SHP77 (cell line): Measurements from ENCODE around the gene SPRYD7.
"Not testable (repeated sequence)": the region's sequence is repeated elsewhere in the genome, so short reads cannot be mapped to it uniquely, and the experiment has no call there.

Source experiments
- DNase-seq, 2 experiments: peaks; one replicate each; lab custom pipeline; 2025; lab: John Stamatoyannopoulos, UW

Gene SPRYD7, protein sequence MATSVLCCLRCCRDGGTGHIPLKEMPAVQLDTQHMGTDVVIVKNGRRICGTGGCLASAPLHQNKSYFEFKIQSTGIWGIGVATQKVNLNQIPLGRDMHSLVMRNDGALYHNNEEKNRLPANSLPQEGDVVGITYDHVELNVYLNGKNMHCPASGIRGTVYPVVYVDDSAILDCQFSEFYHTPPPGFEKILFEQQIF

DNA sequence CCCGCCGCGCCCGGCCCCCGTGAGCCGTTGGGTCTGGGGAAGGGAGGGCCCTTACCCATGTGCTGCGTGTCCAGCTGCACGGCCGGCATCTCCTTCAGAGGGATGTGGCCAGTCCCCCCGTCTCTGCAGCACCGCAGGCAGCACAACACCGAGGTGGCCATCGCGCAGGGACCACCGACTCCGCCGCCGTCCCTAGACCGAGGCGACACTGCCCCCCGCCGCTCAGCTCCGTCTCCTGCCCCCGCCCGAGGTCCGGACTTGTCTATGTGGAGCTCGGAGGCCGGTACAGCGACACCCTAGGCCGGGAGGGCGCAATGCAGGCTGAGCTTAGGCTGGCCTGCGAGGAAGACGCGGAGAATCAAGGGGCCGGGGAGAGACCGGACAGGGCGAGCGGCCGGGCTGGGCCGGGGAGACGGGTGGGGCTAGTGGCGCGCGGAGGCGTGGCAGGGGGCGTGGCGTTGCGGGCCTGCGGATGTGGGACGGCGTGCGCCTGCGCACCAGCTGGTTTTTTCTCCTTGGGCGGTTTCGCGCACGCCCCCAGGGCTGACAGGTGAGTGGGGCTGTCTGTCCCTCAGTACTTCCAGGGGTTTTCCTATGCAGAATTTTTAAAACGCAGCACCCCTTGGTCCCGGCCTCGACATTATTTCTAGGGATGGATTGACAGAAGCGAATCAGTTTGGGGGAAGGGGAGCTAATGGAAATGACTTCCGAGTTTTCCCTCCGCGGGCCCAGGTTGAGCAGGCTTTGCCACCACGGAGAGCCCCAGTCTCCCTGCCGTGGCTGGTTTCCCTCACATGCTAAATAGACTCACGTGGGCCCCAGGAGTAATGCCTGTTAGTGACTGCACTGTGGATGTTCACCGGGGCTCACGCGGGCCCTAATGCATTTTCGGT lies at the start of gene SPRYD7:
Gene SPRYD7 (minus strand): TSS at position 266 of the 893 bp plus-strand sequence. CDS start 105 bp downstream, at position 161.
- peak; percentile 91 to 92 for DNase-seq

DNA sequence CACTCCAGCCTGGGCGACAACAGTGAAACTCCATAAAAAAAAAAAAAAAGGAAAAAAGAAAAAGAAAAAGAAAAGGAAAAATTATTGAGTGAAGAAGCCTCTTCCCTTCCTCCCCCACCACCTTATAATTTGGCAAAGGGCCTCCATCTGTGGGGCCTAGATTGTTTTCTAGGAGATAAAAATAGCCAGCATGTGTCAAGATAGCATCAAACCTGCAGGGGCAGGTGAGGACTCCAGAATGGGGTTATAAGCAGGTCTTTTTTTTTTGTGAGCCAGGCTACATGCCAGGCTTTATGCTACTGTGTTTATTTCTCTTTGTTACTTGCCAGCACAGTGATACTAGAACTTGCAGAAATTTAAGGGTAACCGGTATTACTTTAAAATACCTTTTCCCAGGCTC lies 49.0 kb upstream of the SPRYD7 start:
- no peak for DNase-seq

GRCh38 chr13:49980266-49980665 lies 44.1 kb upstream of the SPRYD7 start:
- no peak for DNase-seq

- no peak for DNase-seq
These were observed 41.9 kb upstream of the SPRYD7 start for GRCh38 chr13:49977992-49978391.

GRCh38 chr13:49976314-49977258 lies 40.4 kb upstream of the SPRYD7 start:
- peak; percentile 44 to 52 for DNase-seq

DNA sequence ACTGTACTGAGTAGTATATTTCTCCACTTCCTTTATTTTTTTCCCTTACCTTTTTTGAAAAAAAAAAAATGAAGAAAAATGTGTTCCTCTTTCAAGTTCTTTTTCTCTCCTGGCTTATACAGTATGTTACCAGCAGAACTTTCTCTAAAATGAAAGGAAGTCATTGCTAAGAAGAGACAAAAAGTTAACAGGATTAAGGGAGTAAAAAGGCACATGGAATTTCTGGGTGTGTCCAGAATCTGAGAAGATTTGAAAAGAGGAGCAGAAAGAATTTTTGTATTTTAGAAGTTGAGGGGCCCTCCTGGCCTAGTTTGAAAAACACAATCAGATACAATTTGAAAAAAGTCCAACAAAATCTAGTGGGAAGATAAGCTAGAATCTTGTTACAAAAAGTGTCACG lies 39.7 kb upstream of the SPRYD7 start:
- no peak for DNase-seq

GRCh38 chr13:49972709-49973108 lies 36.6 kb upstream of the SPRYD7 start:
- DNase-seq: no peak

- no peak for DNase-seq
These were observed 31.3 kb upstream of the SPRYD7 start for GRCh38 chr13:49967456-49967855.

- no peak for DNase-seq
These were observed 22.2 kb upstream of the SPRYD7 start for GRCh38 chr13:49958321-49958720.

DNA sequence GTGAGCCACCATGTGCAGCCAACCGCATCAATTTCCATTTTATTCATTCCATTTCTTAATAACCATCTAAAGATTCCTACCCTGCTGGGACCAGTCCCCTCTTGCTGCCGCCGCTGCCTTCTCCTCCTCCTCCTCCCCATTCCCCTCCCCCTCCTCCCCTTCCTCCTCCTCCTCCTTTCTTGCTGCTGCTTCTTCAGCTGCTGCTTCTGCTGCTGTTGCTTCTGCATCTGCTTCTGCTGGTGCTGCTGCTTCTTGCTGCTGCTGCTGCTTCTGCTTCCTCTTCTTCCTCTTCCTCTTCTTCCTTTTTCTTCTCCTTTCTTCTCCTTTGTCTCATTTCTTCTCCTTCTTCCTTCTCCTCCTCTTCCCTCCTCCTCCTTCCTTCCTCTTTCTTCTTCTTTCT lies 20.0 kb upstream of the SPRYD7 start:
- no peak for DNase-seq

- no peak for DNase-seq
These were observed 18.7 kb upstream of the SPRYD7 start for GRCh38 chr13:49954674-49955455.

DNA sequence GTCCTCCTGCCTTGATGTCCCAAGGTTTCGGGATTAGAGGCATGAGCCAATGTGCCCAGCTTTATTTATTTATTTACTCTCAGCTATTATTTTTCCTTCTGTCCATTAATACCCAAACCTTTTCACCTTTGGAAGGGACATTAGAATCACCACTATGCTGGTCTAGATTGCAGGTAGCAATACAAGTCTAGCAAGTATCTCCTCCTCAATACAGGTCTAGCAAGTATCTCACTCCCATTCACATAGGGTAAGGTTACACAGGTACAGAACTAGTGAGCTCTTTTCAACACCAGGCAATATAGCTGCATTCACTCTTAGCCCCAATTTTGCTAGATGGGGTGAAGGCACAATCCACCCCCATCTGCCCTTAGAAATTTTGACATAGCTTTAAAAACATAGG lies 17.4 kb upstream of the SPRYD7 start:
- no peak for DNase-seq

GRCh38 chr13:49951754-49952535 lies 15.8 kb upstream of the SPRYD7 start:
- no peak for DNase-seq

GRCh38 chr13:49948777-49949270 lies 12.7 kb upstream of the SPRYD7 start:
- DNase-seq: not testable (repeated sequence)

GRCh38 chr13:49939321-49939720 lies 3.2 kb upstream of the SPRYD7 start:
- DNase-seq: no peak

DNA sequence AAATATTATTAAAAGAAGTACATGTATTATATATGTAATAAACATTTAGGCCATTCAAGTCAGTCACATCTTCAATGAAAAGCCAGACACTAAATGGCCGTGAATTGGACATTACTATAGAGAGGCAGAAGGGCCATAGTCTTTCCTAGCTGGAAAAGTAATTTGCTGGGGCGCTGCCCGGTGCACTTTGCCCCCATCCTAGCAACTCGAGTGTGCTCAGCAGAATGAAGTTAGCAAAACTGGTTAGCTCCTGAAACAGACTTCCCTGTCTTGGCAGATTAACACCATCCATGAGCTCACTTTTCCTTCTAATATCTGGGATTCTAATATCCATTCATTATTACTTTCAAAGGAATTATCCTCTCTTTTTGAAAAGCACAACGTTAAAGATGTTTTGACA lies 2.8 kb upstream of the SPRYD7 start:
- no peak for DNase-seq

DNA sequence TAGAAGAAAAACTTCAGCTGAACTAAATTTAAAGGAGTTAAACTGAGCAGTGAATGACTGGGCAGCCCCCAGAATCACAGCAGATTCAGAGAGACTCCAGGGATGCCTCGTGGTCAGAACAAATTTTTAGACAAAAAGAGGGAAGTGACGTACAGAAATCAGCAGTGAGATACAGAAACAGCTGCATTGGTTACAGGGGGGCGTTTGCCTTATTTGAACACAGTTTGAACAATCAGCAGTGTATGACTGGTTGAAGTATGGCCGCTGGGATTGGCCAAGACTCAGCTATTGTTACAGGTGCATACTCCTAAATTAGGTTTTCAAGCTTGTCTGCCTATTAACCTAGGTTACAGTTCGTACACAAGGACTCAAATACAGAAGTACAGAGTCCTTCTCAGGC lies 2.2 kb upstream of the SPRYD7 start:
- DNase-seq: no peak

DNA sequence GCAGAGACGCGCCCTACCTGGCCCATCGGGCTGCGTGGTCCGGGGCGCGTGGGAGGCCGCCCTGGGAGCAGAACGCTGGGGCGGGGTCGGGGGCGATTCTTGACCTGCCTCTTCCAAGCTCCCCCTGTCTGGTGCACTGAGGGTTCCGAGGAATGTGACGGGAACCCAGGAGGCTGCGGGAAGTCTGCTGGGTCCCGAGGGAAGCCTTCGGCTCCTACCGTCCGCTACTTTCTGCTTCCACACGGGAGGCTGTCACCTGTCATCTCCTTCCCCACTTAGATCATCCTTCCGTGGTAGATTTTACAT lies 781 bp upstream of the SPRYD7 start:
- no peak for DNase-seq

DNA sequence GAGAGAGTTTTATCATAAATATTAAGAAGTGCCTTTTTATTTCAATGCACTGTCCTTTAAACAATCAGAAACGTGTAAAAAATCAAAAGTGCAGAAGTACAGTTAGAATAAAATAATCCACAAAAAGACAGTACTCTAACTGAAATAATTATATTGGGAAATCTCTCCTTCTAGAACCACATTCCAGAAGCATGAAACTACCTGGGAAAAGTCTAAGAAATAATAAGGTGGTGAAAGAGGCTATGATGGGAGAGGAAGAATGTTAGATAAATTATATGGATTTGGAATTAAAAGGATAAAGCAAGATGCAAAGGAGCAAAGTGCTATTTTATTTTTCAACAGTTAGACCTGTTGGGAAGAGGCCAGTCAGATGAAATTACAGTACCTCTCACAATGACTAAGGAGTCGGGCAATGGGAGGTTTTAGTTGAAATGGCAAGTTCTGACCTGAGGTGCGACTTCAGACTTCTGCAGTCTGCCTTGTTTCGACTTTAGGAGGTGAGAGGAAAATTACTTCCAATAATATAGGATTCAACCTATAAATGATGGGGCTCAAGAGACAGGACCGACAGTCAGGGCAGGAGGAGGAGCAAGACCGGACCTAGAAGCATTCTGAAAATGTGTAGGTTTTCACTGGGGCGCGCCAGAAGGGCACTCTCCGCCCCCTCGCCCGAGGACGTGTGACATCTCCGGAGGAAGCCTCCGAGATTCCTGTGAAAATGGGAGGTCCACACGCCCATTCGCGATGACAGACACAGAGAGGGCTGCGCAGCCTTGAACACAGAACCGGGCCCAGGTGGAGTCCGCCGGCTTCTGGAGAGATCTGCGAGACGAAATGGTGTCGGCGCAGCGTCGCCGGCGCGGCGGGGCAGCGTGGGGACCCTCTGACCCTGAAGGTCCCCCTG lies 717 bp downstream of the SPRYD7 start:
- DNase-seq: peak; percentile 16 to 27

DNA sequence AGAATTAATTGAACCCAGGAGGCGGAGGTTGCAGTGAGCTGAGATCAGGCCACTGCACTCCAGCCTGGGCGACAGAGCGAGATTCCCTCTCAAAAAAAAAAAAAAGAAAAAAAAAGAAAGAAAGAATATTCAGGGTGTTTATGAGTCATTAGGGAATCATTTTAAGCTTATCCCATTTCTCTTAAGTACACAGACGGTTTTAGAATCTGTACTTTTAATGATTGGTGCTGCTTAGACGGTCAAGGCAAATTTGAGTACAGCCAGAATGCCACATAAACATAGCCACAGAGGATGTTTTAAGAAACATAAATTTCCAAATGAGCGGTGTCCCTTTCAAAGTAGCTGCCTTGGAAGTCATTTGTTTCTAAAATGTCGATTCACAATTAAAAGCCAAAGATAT lies 2.6 kb downstream of the SPRYD7 start:
- no peak for DNase-seq
